Type B pancreatic cell (in vitro differentiated cells): ENCODE data around the gene CDH12. TPM values are rescaled to one million over a fixed set of nuclear protein-coding genes. Genes with fewer than 3 reads are reported as not detected.

Experiments used
- DNase-seq: peaks from one replicate; pipeline ENCODE4 v3.0.0; 2021; ENCODE audit warnings: mixed read lengths; ENCODE audit not compliant: unreplicated experiment; ENCODE audit errors: extremely low spot score
- H3K27ac Mint-ChIP-seq: 2 replicates; pipeline ENCODE4 v1.8.0; 2021; ENCODE audit warnings: mild to moderate bottlenecking, mixed read lengths
- H3K27me3 Mint-ChIP-seq: 2 replicates; pipeline ENCODE4 v1.8.0; 2021; ENCODE audit warnings: mixed read lengths
- H3K36me3 Mint-ChIP-seq: 2 replicates; pipeline ENCODE4 v1.8.0; 2021; ENCODE audit warnings: mixed read lengths
- H3K4me1 Mint-ChIP-seq: one replicate; pipeline ENCODE4 v1.8.0; 2021; ENCODE audit warnings: mixed read lengths; ENCODE audit not compliant: unreplicated experiment
- H3K4me3 Mint-ChIP-seq: 2 replicates; pipeline ENCODE4 v1.8.0; 2021; ENCODE audit warnings: mild to moderate bottlenecking, mixed read lengths
- H3K9me3 Mint-ChIP-seq: 2 replicates; pipeline ENCODE4 v1.8.0; 2021; ENCODE audit warnings: mixed read lengths
- CTCF ChIP-seq: fragments of 200-600 bp; sonication (generic); conservative IDR thresholded peaks from 2 replicates; pipeline ENCODE4 v1.5.0; 2021; ENCODE audit warnings: antibody characterized with exemption, mild to moderate bottlenecking
- total RNA-seq: library from RNA; stranded (reverse); gene quantifications from 2 replicates; pipeline ENCODE4 v1.2.1, GENCODE V29; 2021; ENCODE audit warnings: low replicate concordance

The CDH12 gene
- total RNA-seq, 1 donor from 2014 or later = 10.2 TPM

GRCh38 chr5:22591461-22591860 is 261.7 kb downstream of the CDH12 start:
- no peaks in the 10 kb centered on the region for H3K27me3 Mint-ChIP-seq
- H3K27ac Mint-ChIP-seq = no peak overlapping the region
- no peaks in the 10 kb centered on the region for H3K4me1 Mint-ChIP-seq
- no peak overlapping the region for H3K4me3 Mint-ChIP-seq
- H3K9me3 Mint-ChIP-seq = no peaks in the 10 kb centered on the region
- DNase-seq = no peak
- no peaks in the 10 kb centered on the region for H3K36me3 Mint-ChIP-seq
- no peak for TF ChIP-seq CTCF

DNA sequence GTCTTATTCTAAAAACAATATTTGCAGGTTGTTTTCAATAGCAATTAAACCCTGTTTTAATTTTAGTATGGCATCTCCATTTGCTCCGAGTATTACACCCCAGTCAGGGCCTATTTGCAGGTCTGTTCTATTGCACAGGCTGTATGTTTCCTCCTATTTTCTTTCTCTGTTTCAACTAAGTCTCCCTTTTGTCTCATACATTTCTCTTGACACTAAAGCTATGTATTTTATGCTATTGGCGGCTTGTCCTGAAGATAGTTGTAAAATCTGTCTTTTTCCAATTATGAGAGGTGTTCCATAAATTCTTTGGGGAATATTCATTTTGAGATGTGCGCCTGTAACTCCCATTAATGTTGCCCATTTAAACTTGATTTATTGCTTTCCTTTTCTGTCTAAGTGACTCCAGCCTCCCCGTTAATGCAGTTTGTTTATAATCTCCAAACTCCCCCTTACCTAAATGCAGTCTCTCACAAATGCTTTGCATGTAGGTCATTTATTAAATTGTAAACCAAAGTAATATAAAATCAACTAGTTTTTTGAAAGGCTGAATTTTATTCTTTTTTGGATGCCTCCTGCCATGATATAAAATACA is 262.4 kb downstream of the CDH12 start:
- no peak overlapping the region for H3K27ac Mint-ChIP-seq
- no peak for TF ChIP-seq CTCF

DNA sequence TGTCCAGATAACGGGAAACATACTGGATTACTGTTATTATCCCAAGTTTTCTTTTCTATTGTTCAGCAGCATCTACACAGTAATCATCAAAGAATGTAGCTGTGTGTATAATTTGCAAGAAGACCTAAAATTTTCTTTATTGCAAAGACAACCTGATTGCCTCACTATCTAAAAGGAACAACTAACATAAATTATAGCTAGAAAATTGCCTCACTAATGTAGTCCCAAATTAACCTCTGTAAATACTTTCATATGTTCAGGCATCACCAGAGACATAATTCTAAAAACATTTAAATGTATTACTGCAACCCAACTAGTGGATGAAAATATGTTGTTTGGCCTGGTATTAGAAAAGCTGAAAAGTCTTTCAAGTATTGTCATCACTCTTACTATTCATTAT is 275.4 kb downstream of the CDH12 start:
- Mint-ChIP-seq H3K4me1 (peaks cover 13% of the 10 kb centered on the region), H3K4me3 (no peak overlapping the region), H3K36me3 (no peaks in the 10 kb centered on the region), H3K27me3 (no peaks in the 10 kb centered on the region), H3K9me3 (no peaks in the 10 kb centered on the region), H3K27ac (no peak overlapping the region)
- no peak for TF ChIP-seq CTCF
- DNase-seq = no peak

More for the DNA sequence above, 262.4 kb downstream of the CDH12 start:
- no peaks in the 10 kb centered on the region for H3K9me3 Mint-ChIP-seq
- H3K4me3 Mint-ChIP-seq = no peak overlapping the region
- DNase-seq = no peak
- no peaks in the 10 kb centered on the region for H3K36me3 Mint-ChIP-seq
- no peaks in the 10 kb centered on the region for H3K27me3 Mint-ChIP-seq
- no peaks in the 10 kb centered on the region for H3K4me1 Mint-ChIP-seq

GRCh38 chr5:22577006-22577405 is 276.1 kb downstream of the CDH12 start:
- TF ChIP-seq CTCF = no peak
- H3K36me3 Mint-ChIP-seq = no peaks in the 10 kb centered on the region
- H3K27me3 Mint-ChIP-seq = no peaks in the 10 kb centered on the region
- H3K9me3 Mint-ChIP-seq = no peaks in the 10 kb centered on the region
- H3K4me1 Mint-ChIP-seq = peaks cover 13% of the 10 kb centered on the region
- no peak overlapping the region for H3K27ac Mint-ChIP-seq
- no peak overlapping the region for H3K4me3 Mint-ChIP-seq
- DNase-seq = no peak

DNA sequence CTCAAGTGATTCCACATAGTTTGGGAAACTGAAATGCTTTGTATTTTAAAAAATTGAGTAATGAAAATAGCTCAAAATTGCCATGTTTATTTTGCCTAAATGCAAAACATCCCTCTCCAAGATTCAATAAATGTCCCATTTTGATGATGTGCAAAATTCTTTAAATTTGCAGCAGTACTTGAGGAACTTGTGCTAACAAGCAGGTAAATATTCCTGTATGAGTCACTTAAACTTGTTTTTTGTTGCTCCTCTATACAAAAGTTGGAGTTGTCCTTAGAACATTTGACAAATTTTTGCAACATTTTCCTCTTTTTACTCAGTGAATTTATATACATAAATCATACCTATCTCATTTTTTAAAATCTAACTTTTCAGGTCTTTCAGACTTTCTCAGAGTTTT is 280.2 kb downstream of the CDH12 start:
- no peaks in the 10 kb centered on the region for H3K27me3 Mint-ChIP-seq
- no peaks in the 10 kb centered on the region for H3K9me3 Mint-ChIP-seq
- H3K4me1 Mint-ChIP-seq = peaks cover 7% of the 10 kb centered on the region
- DNase-seq = no peak
- no peak for TF ChIP-seq CTCF
- H3K27ac Mint-ChIP-seq = no peak overlapping the region
- H3K36me3 Mint-ChIP-seq = peaks cover 4% of the 10 kb centered on the region
- no peak overlapping the region for H3K4me3 Mint-ChIP-seq

- Mint-ChIP-seq H3K27me3 (no peaks in the 10 kb centered on the region), H3K9me3 (no peaks in the 10 kb centered on the region), H3K36me3 (peaks cover 4% of the 10 kb centered on the region), H3K27ac (no peak overlapping the region), H3K4me3 (no peak overlapping the region), H3K4me1 (no peaks in the 10 kb centered on the region)
- TF ChIP-seq CTCF = no peak
- no peak for DNase-seq
Observed at GRCh38 chr5:22567983-22568382, 285.2 kb downstream of the CDH12 start.
